ENCODE results near the gene SUSD6.
"Not testable (repeated sequence)": the region's sequence is repeated elsewhere in the genome, so short reads cannot be mapped to it uniquely, and the experiment has no call there.

DNA sequence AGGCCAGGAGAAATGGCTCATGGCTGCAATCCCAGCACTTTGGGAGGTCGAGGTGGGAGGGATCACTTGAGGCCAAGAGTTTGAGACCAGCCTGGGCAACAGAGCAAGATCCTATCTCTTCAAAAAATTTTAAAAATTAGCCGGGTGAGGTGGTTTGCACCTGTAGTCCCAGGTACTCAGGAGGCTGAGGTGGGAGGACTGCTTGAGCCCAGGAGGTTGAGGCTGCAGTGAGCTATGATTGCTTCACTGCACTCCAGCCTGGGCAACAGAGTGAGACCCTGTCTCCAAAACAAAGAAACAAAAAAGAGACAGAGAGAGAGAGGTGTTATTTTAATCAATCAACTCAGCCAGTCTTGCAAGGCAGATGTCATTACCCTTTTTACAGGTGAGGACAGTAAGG is 107.2 kb downstream of the SUSD6 start:
- TF ChIP-seq CTCF (IDR thresholded peaks at IDR 0.05; ENCODE audit: low read depth, low read length); EZH2phosphoT487 (IDR thresholded peaks at IDR 0.05; ENCODE audit: low read depth): not testable (repeated sequence)

Measured in OCI-LY3 (cell line).